DLD1 (cell line): Measurements from ENCODE around the gene IL13.
"Not testable (repeated sequence)": the region's sequence is repeated elsewhere in the genome, so short reads cannot be mapped to it uniquely, and the experiment has no call there.

Experiments
- in situ Hi-C: cut with HindIII; loops from 2 replicates; pipeline ENCODE4 v1.10.0; 2017; ENCODE audit warnings: low sequenced_read_pairs

The IL13 gene

DNA sequence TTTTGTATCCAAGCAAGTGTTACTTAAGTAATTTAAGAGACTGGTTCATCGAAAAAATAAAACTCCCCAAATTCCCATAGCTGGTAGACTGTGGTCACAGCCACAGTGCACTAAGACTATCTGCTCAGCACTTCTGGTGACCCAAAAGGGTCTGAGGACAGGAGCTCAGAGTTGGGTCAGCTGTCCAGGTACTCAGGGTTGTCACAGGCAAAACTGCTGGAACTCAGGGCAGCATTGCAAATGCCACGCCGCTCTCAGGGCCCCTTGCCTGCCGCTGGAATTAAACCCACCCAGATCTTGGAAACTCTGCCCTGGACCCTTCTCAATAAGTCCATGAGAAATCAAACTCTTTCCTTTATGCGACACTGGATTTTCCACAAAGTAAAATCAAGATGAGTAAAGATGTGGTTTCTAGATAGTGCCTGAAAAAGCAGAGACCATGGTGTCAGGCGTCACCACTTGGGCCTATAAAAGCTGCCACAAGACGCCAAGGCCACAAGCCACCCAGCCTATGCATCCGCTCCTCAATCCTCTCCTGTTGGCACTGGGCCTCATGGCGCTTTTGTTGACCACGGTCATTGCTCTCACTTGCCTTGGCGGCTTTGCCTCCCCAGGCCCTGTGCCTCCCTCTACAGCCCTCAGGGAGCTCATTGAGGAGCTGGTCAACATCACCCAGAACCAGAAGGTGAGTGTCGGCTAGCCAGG lies at the start of gene IL13:
IL13 (plus strand) TSS at position 498 of the 705 bp plus-strand sequence; CDS start at position 512, 14 bp downstream.
- in situ Hi-C loops: no loop called here

- in situ Hi-C loops: no loop called here
Observed at GRCh38 chr5:132611965-132612364, 46.0 kb upstream of the IL13 start.

DNA sequence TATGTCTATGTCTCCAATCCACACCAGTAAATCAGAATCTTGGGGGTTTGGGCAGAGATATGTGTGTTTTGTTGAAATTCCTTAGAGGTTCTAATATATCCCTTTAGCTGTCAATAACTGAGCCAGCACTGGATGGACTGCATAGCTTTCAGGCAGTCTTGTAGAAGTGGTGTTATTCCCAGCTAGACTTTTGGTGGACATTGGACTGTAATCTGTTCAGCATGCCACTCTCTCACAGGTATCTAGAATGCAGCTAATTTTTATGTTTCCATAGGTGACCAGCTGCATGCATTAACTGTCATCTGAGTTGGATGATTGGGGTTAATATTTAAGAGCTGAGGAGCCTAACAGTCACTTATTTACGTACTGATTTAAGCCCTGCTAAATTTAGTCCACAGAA lies 45.1 kb upstream of the IL13 start:
- in situ Hi-C loops: no loop called here

DNA sequence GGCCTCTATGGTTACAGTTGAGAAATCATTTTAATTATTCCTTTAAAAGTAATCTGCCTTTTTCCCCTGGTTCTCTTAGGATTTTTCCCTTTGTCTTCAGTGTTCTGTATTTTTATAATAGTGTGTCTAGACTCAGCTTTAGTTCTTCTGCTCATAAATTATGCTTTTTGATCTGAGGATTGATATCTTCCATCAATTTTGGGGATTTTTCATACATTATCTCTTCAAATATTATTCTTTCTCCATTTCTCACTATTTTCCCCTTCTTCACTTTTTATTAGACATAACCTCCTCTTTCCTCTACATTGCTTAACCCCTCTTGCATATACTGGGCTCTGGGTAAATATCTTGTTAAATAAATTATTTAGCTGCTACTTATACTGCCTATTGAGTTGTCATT lies 36.3 kb upstream of the IL13 start:
- in situ Hi-C loops: no loop called here

DNA sequence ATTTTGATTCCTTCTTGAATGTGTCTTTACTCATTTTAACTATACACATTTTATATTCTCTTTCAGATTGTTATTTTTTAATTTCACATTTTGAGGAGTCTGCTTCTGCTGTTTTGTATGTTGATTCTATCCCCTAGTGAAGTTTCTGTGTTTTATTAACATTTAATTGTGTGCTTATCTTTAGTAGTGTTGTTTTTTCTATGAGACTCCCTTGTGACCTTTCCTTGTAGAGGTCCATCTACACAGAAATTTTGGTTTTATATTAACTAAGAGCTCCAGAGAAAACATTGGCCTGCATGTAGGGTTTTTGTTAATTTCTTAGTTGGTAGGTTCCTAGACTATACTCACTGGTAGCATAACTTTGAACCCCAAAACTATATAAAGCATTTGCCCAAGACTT lies 35.4 kb upstream of the IL13 start:
- in situ Hi-C loops: no loop called here

GRCh38 chr5:132627470-132627869 lies 30.5 kb upstream of the IL13 start:
- in situ Hi-C loops: no loop called here

GRCh38 chr5:132628814-132629213 lies 29.2 kb upstream of the IL13 start:
- in situ Hi-C loops: no loop called here

- in situ Hi-C loops: no loop called here
Observed at GRCh38 chr5:132629230-132629944, 28.6 kb upstream of the IL13 start.

DNA sequence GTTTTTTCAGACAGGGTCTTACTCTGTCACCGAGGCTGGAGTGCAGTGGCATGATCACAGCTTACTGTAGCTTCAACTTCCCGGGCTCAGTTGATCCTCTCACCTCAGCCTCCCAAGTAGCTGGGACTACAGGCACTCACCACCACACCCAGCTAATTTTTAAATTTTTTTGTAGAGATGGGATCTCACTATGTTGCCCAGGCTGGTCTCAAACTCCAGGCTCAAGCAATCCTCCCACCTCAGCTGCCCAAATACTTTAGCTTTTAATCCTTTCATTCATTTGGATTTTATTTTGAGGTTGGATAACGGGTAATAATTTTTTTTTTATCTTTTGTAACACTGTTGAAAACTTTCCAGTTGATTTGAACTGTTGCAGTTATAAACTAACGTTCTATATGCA lies 24.4 kb upstream of the IL13 start:
- in situ Hi-C loops: not testable (repeated sequence)

GRCh38 chr5:132635873-132636272 lies 22.1 kb upstream of the IL13 start:
- in situ Hi-C loops: no loop called here

DNA sequence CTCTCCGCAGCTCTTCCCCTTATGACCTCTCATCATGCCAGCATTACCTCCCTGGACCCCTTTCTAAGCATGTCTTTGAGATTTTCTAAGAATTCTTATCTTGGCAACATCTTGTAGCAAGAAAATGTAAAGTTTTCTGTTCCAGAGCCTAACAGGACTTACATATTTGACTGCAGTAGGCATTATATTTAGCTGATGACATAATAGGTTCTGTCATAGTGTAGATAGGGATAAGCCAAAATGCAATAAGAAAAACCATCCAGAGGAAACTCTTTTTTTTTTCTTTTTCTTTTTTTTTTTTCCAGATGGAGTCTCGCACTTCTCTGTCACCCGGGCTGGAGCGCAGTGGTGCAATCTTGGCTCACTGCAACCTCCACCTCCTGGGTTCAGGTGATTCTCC lies 20.7 kb upstream of the IL13 start:
- in situ Hi-C loops: no loop called here

GRCh38 chr5:132639706-132640130 lies 18.3 kb upstream of the IL13 start:
- in situ Hi-C loops: no loop called here

GRCh38 chr5:132640613-132641012 lies 17.4 kb upstream of the IL13 start:
- in situ Hi-C loops: no loop called here

DNA sequence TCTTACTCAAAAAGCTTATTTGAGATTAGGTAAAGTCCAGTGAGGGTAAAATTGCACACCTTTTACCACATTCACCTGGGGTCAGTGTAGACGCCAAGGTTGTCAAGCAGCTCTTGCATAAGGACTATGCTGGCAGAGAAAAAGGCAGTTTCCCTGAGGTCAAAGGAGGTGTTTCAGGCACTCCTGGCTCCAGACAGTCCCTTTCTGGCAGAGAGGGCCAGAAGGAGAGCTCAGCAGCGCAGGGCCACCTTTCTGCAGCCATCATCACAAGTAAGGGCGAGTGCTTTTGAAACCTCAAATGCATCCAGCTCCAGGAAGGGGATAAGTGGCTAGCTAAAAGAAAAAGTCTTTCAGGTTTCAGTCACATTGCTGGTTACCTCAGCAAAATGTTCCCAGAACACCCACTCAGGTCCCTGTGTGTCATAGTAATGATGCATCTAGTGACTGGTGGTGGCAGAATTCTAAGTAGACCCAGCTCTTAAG lies 16.7 kb upstream of the IL13 start:
- in situ Hi-C loops: no loop called here

- in situ Hi-C loops: no loop called here
Observed at GRCh38 chr5:132641841-132642240, 16.1 kb upstream of the IL13 start.

- in situ Hi-C loops: no loop called here
Observed at GRCh38 chr5:132644177-132644576, 13.8 kb upstream of the IL13 start.

DNA sequence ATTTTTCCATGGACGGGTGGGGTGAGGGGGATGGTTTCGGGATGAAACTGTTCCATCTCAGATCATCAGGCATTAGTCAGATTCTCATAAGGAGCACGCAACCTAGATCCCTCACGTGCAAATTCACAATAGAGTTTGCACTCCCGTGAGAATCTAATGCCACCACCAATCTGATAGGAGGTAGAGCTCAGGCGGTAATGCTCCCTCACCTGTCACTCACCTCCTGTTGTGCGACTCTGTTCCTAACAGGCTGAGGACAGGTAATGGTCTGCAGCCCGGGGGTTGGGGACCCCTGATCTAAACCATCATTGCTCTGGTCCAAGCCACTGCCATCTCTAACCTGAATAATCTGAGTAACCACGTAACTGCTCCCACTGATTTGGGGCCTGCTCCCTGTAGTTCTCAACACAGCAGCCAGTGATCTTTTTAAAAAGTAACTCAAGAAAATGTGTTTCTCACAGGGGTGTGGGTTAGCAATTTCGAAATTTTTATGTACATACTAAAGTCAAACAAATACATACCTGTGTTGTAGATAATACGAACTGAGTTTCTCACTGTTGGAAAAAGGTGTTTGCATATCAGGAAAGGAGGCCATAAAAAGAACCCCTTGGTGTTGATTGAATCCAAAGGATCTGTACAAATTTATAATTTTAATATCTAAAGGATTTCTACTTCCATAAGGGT lies 11.2 kb upstream of the IL13 start:
- in situ Hi-C loops: no loop called here

- in situ Hi-C loops: no loop called here
Observed at GRCh38 chr5:132647473-132647872, 10.5 kb upstream of the IL13 start.

DNA sequence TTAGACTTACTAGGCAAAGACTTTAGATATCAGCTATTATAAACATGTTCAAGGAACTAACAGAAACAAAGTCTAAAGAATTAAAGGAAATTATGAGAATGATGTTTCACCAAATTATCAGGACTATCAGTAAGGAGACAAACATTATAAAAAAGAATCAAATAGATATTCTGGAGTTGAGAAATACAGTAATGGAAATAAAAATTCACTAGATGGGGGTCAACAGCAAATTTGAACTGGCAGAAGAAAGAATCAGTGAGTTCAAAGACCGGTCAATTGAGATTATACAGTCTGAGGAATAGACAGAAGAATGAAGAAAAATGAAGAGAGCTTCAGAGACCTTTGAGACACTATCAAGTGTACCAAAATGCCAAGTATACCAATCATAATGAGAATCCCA lies 9.6 kb upstream of the IL13 start:
- in situ Hi-C loops: no loop called here

DNA sequence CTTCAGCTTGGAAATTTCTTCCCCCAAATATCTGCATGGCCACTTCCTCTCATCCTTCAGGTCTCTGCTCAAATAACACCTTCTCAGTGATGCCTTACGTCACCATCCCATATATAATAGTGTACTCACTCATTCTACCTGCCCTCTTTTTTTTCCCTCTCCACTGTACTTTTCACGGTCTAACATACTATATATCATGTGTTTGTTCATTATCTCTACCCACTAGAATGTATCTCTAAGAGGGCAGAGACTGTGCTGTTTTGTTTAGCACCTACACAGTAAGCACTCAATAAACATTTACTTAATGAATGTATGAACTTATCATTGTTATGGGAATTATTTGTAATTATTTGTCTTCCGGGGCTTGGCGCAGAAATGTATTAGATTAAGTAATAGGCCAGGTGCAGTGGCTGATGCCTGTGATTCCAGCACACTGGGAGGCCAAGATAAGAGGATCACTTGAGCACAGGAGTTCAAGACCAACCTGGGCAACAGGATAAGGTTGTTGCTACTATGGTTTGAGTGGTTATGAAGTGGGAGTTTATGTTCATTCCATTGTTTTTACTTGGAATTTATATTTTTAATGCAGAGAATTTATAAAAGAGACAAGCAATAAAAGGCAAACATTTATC lies 6.0 kb upstream of the IL13 start:
- in situ Hi-C loops: no loop called here

- in situ Hi-C loops: no loop called here
Observed at GRCh38 chr5:132653716-132654115, 4.3 kb upstream of the IL13 start.
